NCI-H2081 (cell line): Measurements from ENCODE around the gene EDEM3.
A peak's percentile ranks its signal among the peaks of the same experiment; 100 is the strongest.
"Not testable (repeated sequence)": the region's sequence is repeated elsewhere in the genome, so short reads cannot be mapped to it uniquely, and the experiment has no call there.

Experiments
- DNase-seq, 2 experiments: peaks; one replicate each; lab custom pipeline; 2025; lab: John Stamatoyannopoulos, UW

The EDEM3 gene

DNA sequence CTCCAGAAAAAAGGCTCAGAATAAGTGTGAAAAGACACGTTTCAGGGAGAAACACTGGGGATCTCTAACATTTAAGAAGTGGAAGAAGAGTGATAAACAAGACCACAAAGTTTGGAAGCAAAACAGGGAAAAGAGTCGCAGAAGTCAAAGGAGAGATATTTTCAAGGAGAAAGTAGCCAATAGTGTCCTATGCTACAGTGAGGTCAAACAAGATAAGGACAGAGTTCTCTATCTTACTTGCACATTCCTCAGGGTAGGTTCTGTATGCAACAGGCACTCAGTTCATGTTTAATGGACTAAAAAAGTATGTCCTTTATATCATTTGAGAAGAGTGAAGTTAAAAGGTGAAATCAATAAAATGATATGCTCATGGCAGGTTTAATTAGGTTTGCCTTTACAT lies 13.8 kb upstream of the EDEM3 start:
- no peak for DNase-seq

DNA sequence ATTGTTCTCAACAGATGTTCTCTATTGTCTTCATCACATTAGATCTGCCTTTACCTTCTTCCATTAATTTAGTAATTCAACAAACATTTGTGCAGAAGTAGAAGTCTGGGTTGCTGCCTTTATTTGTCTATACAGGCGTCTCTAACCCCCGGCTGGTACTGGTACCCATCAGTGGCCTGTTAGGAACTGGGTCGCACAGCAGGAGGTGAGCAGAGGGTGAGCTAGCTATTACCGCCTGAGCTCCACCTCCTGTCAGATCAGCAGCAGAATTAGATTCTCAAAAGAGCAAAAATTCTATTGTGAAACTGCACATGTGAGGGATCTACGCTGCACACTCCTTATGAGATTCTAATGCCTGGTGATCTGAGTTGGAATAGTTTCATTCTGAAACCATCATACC lies 12.9 kb upstream of the EDEM3 start:
- DNase-seq: no peak

DNA sequence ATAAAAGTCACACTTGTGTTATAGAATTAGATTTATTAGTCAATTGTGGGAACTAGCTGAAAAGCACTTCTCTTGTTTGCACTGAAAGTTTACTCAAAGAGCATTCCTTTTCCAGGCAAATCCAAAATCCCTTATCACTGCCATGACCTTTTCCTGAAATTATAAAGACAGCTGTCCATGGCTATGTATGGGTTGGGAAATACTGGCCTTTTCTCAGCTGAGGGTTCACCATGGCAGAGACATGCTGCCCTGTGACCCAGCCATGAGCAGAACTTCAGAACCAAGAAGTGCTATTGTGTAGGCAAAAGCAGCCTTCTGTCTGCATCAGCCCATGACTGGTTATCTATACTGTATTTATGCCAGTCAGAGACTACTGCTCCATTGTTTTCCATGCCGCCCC lies 9.8 kb upstream of the EDEM3 start:
- no peak for DNase-seq

DNA sequence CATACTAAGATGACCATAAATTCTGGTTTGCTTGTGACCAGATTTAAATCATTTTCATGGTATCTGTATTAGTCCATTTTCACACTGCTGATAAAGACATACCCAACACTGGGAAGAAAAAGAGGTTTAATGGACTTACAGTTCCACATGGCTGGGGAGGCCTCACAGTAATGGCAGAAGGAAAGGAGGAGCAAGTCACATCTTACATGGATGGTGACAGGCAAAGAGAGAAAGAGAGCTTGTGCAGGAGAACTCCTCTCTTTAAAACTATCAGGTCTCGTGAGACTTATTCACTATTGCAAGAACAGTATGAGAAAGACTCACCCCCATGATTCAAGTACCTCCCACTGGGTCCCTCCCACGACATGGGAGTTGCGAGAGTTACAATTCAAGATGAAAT lies 8.9 kb upstream of the EDEM3 start:
- not testable (repeated sequence) for DNase-seq

DNA sequence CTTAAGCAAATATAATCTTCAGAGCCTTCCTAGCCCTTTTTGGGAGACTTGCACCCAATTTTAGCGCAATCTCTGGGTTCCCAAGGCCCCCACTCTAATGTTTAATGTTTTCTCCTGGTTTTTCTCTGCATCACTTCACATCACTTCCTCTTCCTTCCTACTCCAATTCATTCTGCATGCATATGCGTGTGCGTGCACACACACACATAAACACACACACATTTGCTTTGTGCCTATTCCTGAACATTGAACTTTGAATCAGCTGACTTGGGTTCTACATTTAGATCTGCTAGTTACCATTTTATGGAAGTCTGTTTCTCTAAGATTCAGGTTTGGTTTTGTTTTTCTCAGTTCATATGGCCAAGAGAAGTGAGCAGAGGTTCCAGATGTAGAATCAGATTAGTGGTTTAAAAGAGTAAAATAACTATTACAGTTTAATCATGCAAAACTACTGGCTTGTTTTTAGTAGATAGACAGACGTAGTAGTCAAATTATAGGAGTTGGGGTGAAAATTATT lies 7.4 kb upstream of the EDEM3 start:
- DNase-seq: no peak

DNA sequence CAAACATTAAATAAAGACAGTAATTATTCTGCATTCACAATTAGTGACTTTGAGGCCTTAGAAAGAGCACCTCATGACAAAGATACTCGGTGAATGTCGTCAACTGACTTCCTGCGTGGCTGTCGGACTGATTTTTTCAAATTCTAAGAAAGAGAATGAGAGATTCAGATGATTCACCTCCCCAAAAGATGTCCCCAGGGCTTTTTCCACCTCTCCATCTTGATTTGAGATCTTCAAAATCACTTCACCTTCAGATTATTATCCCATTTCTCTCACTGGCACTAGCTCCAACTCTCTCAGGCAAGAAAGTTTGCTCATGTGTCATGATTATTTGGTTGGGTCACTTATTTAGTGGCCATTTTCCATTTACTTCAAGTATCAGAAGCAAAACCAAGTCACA lies 5.0 kb upstream of the EDEM3 start:
- DNase-seq: no peak

DNA sequence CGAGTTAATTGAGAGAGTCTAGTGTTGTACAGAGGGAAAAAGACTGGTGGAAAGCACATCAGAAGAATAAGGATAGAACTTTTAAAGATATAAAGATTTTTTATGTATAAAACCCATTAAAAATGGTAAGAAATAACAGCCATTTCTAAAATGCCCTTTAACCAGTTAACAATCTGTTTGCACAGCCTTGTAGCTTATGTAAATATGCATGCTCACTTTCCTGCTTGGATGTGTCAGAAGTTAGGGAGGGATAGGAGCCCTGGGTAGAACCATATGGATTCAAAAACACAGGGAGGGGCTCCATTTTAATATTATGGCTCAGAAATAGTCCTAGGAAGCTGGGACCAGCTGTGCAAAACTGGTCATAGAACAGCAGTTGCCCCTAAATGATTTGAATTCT lies 4.5 kb upstream of the EDEM3 start:
- no peak for DNase-seq

DNA sequence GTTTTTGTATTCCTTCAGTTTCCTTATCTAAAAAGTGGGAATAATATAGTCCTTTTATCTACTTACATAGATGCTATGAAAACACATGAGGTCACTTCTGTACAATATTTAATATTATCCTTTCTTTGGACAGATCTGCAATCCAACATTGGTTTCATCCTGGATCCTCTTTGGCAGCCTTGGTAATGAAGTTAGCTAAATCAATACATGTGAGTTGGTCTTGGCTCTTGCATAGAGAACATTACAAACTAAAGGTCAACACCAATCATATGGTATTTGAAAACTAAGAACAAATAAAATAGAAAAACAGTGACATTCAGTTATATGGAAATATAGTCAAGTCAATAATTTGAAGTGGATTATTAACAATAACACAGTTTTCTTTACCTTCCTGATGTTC lies 3.2 kb upstream of the EDEM3 start:
- DNase-seq: no peak

DNA sequence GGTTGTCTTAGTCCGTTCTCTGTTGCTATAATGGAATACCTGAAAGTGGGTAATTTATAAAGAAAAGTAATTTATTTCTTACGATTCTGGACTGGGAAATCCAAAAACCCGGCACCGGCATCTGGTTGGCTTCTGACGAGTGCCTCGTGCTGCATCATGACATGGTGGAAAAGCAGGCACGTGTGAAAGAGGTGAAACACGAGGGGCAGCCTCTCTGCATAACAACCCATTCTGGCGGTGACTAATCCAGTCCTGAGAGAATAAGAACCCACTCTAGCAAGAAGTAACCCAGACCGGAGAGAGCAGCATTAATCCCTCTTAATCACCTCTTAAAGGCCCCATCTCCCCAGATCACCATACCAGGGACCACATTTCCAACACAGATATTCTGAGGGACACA lies 2.7 kb upstream of the EDEM3 start:
- DNase-seq: no peak

DNA sequence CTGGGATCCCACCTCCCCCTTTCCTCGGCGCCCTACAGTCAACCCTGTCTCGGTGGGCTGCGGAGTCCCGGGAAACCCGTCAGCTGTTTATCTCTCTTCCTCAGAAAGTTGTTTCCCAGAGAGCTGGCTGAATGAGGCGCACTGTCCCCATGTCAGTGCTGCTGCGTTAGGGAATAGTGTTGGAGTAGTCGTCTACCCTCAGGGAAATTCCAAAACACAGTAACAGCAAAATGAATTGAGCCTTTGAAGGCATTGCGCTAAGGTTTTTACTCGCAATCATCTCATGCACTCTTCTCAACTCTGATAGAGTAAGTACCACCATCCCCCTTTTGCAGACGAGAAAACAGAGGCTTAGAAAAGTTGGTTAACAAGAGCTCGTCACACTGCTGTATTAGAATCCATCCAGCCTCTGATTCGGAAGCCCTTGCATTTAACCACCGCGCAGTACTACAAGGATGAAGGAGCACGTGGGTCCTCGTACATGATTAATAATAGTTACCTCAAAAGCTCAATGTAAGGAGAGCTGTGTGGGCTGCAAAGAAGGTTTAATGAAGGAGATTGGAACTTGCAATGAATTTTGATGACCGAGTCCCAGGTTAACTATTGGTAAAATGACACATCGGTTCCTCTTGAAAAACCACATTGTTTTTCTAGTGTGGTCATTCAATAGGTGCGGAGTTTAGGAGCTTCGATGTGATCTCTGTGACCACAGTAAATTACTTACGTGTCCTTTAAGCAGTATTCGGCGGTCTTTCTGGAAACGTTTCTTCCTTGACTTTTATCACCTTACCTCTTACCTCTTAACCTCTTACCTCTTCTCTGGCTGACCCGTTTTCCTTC lies 788 bp upstream of the EDEM3 start:
- peak in 1 of 2 experiments; percentile 51 for DNase-seq

DNA sequence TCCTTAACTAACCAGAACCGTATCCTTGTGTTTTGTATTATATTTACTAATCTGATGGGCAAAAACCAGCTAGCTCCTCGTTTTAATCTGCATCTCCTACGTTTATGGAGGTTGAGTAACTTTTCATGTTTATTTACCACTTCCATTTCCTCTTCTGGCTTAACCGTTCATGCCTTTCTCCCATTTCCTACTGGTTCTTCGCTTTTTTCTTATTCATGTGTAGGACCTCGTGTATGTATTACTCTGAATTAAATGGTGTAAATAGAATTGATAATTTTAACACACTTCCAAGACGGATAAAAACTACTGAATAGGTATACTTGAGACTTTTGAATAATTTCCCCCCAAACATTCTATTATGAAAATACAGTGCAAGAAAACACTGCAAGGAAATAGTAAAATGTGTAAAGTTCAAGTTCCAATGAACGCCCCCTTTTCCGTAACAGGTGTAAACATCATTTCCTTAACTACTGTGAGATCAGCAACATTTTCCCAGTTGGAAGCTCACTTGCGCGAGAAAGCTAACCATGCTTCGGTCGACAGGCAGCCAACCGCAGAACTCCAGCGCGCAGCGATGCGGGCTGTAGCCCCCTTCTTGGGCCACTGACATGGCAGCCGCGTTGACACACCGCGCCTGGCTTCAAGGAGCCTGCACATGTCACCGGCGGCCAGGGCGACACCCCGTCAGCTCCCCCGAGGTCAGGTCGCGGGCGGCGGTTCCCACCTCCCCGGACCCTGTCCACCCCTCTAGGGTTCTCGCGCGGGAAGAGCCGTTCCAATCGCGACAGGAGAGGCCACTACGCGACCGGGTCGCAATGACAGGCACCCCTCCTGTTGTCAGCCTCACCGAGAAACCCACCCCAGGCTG lies 816 bp downstream of the EDEM3 start:
- peak in 1 of 2 experiments; percentile 56 for DNase-seq

DNA sequence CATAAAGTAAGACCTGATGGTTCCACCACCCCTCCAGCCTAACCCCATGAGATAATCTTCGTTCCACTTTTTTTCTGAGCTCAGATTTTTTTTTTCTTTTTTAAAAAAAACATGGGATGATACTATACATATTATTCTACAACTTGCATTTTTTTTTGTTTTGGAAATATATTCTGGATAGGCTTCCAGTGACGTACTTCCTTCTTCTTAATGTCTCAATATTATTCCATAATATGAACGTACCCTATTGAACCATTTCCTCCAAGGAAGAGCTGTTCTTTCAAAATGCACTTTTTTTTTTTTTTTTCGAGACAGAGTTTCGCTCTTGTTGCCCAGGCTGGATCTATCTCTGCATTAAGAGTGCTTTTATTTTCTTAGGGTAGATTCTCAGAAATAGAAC lies 1.5 kb downstream of the EDEM3 start:
- no peak for DNase-seq

DNA sequence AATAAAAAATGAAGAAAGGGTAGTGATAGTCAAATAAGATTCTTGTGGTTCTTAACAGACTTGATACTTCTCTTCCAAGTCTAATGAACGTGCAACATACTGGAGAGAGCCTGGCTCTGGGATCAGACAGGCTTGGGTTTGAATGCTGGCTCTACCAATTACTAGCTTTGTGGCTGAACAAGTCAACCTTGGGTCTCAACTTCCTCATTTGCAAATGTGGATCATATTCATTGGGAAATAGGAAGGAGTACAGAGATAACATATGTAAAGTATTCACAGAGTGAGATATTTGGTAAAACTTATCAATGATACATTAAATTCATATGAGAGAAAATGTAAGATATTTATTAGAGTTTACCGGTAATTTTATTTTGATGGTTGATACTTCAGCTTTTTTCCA lies 2.0 kb downstream of the EDEM3 start:
- no peak for DNase-seq

DNA sequence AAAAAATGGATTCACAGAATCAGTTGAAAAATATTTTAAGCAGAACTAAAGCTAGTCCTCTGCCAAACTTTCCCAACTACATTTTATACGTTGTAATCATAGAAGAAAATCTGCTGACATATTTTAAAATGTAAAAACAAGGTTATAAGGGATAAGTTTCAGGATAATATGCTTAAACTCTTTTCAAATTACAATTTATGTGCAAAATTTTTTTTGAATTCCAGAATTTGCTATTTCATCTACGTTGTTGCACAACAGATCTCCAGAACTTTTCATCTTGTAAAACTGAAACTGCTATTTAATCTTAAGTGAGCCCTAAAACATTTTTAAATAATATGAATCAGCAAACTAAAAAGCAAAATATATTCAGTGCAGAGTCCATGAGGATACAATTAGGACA lies 5.9 kb downstream of the EDEM3 start:
- no peak for DNase-seq

DNA sequence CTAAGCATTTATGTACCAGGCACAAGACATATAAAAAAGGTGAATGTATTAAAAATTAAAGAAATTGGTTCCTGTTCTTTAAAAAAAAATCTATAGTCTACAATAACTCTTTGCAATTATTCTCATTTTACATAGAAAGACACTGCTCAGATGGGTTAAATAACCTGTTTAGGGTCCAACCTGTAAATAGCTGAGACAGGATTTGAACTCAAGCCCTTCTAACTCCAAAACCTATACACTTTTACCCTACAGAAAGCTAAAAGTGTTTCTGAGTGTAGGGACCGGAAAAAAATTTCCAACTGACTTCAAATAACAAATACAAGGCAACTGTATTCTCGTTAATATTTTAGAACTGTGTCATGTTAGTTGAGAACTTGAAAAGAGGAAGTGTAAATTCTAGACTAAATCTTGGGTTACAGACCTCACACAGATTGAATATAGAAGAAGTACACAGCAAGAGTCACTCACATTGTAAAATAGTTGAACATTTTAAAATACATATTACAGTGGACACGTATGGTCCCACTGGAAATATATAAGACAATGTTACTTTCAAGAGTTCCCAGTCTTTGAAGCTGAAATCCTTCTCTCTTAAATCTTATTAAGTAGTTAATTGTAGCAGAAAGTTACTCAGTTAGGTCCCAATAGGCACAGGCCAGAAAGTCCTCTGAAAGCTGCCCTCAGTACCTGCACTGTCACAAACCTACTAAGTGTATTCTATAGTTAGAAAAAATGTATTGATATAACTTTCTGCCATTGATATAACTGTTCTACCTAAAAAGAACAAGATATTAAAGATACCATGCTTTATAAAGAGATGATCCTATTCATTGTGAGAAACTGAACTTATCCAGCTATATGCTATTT lies 7.3 kb downstream of the EDEM3 start:
- no peak for DNase-seq

DNA sequence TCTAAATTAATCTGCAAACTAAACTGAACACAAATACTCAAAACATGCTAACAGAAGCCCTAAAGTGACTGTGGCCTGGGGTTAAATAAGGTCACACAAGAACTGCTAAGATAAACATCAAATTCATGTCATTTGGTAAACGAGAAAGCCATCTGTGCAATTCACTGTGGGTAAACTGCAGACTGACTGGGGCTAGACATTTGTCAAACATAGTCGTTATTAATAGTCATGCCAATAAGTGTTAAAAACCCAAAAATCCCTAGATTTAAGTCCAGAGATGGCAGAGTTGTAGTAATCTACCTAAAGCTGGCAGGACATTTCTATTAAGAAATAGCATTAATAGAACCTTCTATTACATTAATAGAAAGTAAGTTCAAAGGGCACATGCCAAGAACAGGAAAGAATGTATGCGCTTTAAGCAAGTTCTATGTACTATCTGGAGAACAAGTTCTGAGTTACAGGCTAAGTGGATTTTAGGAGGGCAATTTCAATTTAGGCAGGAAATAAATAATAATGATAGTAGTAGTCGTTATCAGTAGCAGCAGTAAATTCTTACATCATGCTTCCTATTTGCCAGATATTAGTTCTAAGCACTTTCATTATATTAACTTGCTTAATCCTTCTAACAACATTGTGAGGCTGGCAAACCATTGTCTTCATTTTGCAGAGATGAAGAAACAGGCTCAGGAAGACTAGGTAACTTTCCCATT lies 8.6 kb downstream of the EDEM3 start:
- DNase-seq: no peak

DNA sequence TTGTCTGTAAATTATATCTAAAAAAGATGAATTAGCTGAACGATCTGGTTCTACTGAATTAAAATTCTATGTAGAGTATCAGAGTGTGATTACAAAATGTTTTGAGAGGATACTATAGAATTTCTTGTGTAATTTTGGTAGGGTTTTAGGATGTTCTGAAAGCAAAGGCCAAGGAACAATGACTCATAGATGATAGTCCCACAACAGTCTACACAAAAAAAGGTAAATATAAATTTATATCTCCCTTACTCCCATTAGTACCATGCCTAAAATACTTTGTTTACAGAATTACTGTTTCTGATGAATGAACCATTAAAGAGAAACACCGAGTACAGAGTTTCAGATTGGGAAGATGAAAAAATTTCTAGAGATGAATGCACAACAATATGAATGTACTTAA lies 9.5 kb downstream of the EDEM3 start:
- DNase-seq: no peak

DNA sequence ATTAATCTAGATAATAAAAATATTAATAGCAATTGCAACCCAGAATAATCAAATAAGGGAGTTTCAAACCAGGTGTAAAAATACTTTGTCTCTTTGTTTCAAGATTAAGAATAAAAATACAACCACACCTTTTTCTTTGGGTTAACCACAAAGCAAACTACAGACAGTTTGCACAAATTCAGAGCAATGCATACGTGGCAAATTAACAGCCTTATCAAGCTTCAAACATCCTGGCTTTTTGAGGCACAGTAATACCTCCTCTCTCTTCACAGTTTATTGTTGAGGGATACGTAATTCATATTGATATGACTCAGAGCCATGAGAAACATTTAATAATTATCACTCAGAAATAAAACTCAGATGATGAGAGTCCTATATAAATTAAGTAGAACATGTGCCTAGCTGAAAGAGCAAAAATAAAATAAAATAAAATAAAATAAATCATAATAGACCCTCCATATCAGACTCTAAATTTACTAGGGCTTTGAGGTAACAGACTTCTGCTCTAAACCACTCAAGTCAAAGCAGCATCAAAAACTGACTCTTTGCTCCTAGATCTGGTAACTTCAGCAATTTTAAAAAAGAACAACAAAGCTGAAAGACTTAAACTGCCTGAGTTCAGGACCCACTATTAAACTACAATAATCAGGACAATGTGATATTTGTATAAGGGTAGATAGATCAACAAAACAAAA lies 11.4 kb downstream of the EDEM3 start:
- no peak for DNase-seq

DNA sequence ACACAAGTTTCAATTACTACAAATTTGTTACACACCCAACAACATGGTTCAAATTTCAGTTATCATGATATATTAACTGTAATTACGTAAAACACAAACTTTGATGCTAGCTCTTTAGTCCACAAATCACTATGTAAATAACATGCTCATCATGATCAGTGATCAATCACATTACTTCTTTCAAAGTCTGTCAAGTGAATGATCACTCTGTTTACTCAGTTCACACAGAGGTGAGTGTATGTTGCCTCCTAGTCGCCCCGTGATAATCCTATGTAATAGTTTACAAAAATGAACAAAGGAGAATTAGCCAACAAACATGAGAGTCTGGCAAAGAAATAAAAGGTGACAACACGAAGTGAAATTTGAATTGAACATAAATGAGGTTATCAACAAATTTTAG lies 14.3 kb downstream of the EDEM3 start:
- DNase-seq: peak in 1 of 2 experiments; percentile 40

DNA sequence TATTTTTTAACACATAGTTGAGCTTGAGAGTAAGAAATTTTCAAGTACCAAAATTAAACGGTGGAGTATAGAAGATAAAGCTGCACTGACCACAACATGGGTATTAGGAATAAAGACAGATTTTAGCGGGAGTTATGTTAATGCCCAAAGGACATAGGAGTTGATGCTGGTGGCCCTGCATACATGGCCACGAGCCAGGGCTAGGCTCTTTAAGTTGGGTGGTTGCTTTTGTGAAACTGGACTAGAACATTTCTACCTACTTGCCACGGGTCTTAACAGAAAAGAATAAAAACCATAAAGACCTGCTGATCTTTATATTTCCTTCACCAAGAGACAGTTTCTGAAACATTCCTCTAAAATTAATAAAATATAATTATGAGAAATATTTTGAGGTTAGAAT lies 14.9 kb downstream of the EDEM3 start:
- DNase-seq: no peak

DNA sequence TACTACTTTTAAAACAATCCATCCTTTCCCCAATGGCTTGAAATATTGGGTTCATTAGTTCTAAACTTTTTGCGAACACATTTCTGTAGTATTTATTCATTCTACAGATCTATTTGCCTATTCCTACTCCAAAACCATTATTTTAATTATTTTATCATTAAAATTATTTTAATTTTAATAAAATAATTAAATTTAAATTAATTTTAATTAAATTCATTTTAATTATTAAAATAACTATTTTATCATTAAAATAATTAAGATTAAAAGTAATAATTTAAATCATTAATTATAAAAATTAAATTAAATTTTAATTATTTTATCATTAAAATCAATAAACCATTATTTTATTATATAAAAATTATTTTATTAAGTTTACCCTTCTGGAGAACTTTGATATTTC lies 15.6 kb downstream of the EDEM3 start:
- no peak for DNase-seq
